Measurements from ENCODE around the gene DPH3. TPM values are rescaled to one million over a fixed set of nuclear protein-coding genes. Genes with fewer than 3 reads are reported as not detected.

DPH3 gene
- total and polyA plus RNA-seq, 2 of the 8 experiments (the other 6 are each of a cell fraction or from before 2014, with no cell fraction given), result 9.8 to 40.1 TPM

GRCh38 chr3:16297997-16298885 is 33.5 kb upstream of the DPH3 start (continued):
- TF ChIP-seq ATF3 (IDR thresholded peaks at IDR 0.05; ENCODE audit: insufficient read depth, low read depth, low read length) (no peak), TBP (IDR thresholded peaks at IDR 0.05; ENCODE audit: low read depth, low read length) (no peak), SP4 (IDR thresholded peaks at IDR 0.05; ENCODE audit: low read length) (no peak), EP300 (IDR thresholded peaks at IDR 0.05; ENCODE audit: borderline replicate concordance in 1 of 2, low read depth in 2 of 2, low read length in 2 of 2) (no peak)
